ENCODE results near the gene PDE4D.

The PDE4D gene

GRCh38 chr5:58927938-58928337 lies 965.6 kb downstream of the PDE4D start:
- H3K36me3 ChIP-seq, result no peaks in the 10 kb centered on the region
- H3K27me3 ChIP-seq, result no peaks in the 10 kb centered on the region
- no peak overlapping the region for H3K4me3 ChIP-seq
- no peak overlapping the region for H3K27ac ChIP-seq
- no peaks in the 10 kb centered on the region for H3K4me1 ChIP-seq
- no peak overlapping the region for H3K9ac ChIP-seq
- H3K4me2 ChIP-seq, result no peak overlapping the region
- no peaks in the 10 kb centered on the region for H3K9me3 ChIP-seq
- TF ChIP-seq Cebpa-rat (IDR thresholded peaks at IDR 0.05), result no peak
- H4K20me1 ChIP-seq, result no peaks in the 10 kb centered on the region

- Histone ChIP-seq H3K9me3 (no peaks in the 10 kb centered on the region), H3K27ac (no peak overlapping the region), H3K9ac (no peak overlapping the region), H3K27me3 (no peaks in the 10 kb centered on the region), H3K4me3 (no peak overlapping the region), H3K4me1 (no peaks in the 10 kb centered on the region), H3K36me3 (no peaks in the 10 kb centered on the region), H3K4me2 (no peak overlapping the region), H4K20me1 (no peaks in the 10 kb centered on the region)
- TF ChIP-seq Cebpa-rat (IDR thresholded peaks at IDR 0.05), result no peak
Measured at GRCh38 chr5:58927181-58927580, 966.3 kb downstream of the PDE4D start.

DNA sequence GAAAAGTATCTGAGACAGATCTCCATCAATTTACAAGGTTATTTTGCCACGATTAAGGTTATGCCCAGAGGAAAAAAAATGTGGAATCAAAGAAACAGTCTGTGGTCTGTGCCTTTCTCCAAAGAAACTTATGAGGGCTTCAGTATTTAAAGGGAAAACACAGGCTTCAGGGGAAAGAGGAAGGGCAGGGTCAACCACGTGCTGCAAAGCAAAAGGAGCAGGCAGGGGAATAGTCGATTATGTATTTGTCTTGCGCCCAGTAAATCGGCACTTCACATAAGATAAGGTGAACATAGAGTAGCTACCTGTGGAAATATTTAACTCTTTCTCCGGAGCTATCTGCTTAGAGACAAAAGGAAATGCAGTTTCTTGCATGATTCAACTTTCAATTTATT lies 967.0 kb downstream of the PDE4D start:
- Histone ChIP-seq H3K27ac (no peak overlapping the region), H3K36me3 (no peaks in the 10 kb centered on the region), H3K27me3 (no peaks in the 10 kb centered on the region), H3K4me2 (no peak overlapping the region), H3K9me3 (no peaks in the 10 kb centered on the region), H4K20me1 (no peaks in the 10 kb centered on the region), H3K4me3 (no peak overlapping the region), H3K9ac (no peak overlapping the region), H3K4me1 (no peaks in the 10 kb centered on the region)
- TF ChIP-seq Cebpa-rat (IDR thresholded peaks at IDR 0.05), result no peak

DNA sequence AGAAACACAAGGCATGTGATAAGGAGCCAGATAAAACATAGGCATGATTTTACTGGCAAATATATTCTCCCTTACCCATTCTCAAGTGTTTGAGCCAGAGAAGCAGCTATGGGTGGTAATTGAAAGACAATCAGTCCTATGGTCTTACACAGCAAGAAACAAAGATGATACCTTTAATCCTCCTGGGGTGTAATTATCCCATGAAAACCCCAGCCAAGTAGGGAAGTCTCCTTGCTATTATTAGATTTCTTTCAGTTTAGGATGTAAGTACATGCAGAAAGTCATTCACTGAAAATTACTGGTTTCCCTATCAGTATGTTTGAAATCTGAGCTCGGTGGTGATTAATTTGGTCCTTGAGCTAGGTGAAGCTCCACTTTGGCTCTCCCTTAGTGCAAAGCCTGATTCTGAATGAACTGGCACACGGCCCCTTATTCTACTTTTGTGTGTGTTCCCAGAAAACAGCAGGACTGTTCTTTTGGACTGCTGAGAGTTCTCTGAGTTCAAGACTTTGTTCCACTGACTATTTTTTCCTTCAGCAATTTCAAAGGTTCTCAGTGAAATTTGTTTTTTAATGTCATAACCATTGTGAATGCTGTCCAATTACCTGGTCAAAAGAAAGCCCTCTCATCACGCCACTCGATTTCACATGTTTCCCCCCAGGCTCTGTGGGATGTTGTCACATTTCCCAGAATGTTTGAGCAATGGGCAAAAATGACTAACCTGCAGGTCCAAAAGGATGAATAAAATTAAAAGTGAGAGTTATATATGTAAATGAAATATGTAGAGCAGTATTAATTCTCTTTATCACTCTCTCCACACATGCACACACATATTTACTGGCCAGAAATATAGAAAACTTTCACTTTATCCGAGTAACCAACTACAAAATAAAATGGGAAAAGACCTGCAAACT lies 967.6 kb downstream of the PDE4D start:
- Histone ChIP-seq H3K4me3 (no peak overlapping the region), H3K36me3 (no peaks in the 10 kb centered on the region), H3K4me1 (no peaks in the 10 kb centered on the region), H3K27ac (no peak overlapping the region), H4K20me1 (no peaks in the 10 kb centered on the region), H3K27me3 (no peaks in the 10 kb centered on the region), H3K9me3 (no peaks in the 10 kb centered on the region), H3K4me2 (no peak overlapping the region), H3K9ac (no peak overlapping the region)
- no peak for TF ChIP-seq Cebpa-rat (IDR thresholded peaks at IDR 0.05)

DNA sequence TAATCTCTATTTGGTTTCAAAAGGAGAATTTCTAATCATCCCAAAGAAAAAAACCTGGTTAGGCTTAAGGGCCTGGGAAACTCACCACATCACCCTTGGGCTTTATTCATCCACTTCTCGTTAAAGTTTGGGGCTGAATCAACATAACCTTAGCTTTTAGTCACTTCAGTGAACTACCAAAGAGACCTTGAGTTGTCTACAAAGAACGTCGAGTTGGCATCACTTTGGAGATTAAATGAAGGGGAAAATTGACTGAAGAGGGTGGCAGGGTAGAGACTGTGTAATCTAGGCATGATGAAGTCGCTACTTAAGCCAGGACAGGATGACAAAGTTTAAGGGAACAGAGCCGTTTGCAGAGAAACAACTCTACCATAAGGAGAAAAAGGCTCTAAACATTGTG lies 969.2 kb downstream of the PDE4D start:
- Histone ChIP-seq H3K27ac (no peak overlapping the region), H3K27me3 (no peaks in the 10 kb centered on the region), H4K20me1 (no peaks in the 10 kb centered on the region), H3K4me3 (no peak overlapping the region), H3K4me2 (no peak overlapping the region), H3K9ac (no peak overlapping the region), H3K4me1 (no peaks in the 10 kb centered on the region), H3K36me3 (no peaks in the 10 kb centered on the region), H3K9me3 (no peaks in the 10 kb centered on the region)
- no peak for TF ChIP-seq Cebpa-rat (IDR thresholded peaks at IDR 0.05)

- H3K4me2 ChIP-seq, result no peak overlapping the region
Measured at GRCh38 chr5:58923355-58923754, 970.2 kb downstream of the PDE4D start.

DNA sequence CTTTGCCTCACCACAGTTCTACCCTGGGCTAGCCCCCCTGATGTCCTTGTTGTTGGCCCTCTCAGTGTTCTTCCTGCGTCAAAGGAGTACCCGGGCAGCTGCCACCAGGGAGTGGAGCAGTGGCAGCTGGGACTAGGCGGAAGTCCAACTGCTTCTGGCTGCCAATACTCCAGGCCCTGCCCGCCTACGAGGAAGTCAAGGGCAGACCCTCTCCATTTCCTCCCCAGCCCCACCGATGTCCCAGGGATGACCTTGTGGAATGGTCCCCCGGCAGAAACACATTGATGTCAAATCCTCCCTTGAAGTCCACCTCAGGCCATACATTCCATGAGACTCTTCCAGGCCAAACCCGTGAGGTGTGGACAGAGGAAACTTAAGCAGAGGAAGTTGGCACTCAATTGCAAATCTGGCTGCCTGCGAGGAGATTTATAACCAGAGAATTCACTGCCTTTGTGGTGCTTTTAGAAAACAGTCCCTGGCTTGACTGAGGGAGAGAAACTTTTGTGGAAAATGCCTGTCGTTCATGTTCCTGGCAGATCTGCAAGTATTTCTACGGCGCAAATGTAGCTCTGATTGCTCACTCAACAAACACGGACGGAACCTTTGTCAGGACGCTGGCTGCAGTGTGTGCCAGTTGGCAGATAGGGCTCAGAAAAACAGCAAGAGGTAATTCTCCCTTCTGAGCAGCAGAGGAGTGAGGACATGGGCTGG lies 970.9 kb downstream of the PDE4D start:
- Histone ChIP-seq H4K20me1 (no peaks in the 10 kb centered on the region), H3K9ac (no peak overlapping the region), H3K27ac (no peak overlapping the region), H3K27me3 (no peaks in the 10 kb centered on the region), H3K4me1 (no peaks in the 10 kb centered on the region), H3K4me3 (no peak overlapping the region), H3K4me2 (no peak overlapping the region), H3K36me3 (no peaks in the 10 kb centered on the region), H3K9me3 (no peaks in the 10 kb centered on the region)
- no peak for TF ChIP-seq Cebpa-rat (IDR thresholded peaks at IDR 0.05)

More at GRCh38 chr5:58923355-58923754, 970.2 kb downstream of the PDE4D start:
- no peak for TF ChIP-seq Cebpa-rat (IDR thresholded peaks at IDR 0.05)
- Histone ChIP-seq H3K9ac (no peak overlapping the region), H3K27me3 (no peaks in the 10 kb centered on the region), H4K20me1 (no peaks in the 10 kb centered on the region), H3K27ac (no peak overlapping the region), H3K9me3 (no peaks in the 10 kb centered on the region), H3K4me3 (no peak overlapping the region), H3K36me3 (no peaks in the 10 kb centered on the region), H3K4me1 (no peaks in the 10 kb centered on the region)

GRCh38 chr5:58921159-58921558 lies 972.4 kb downstream of the PDE4D start:
- Histone ChIP-seq H3K36me3 (no peaks in the 10 kb centered on the region), H4K20me1 (no peaks in the 10 kb centered on the region), H3K4me1 (no peaks in the 10 kb centered on the region), H3K27ac (no peak overlapping the region), H3K4me3 (no peak overlapping the region), H3K27me3 (no peaks in the 10 kb centered on the region), H3K4me2 (no peak overlapping the region), H3K9ac (no peak overlapping the region), H3K9me3 (no peaks in the 10 kb centered on the region)
- TF ChIP-seq Cebpa-rat (IDR thresholded peaks at IDR 0.05), result no peak

DNA sequence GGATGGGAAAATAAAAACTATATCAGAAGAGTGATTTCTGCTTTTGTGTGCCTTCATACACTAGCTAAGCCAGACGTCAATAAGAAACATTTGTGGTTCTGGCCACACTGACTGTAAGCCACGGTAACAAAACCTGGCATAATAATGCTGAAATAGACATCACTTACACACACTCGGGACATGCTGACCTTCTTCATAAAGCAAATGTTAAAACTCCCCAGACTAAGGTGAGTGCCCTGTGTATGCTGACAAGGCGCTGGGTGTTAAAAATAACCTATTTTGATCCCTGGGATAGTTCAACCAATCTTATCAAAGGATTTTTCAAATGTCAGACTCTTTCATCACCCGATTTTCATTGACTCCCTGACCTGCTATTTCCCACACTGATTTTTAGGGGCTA lies 973.7 kb downstream of the PDE4D start:
- no peak overlapping the region for H3K4me2 ChIP-seq
- no peak for TF ChIP-seq Cebpa-rat (IDR thresholded peaks at IDR 0.05)
- H3K9ac ChIP-seq, result no peak overlapping the region
- no peaks in the 10 kb centered on the region for H3K4me1 ChIP-seq
- no peaks in the 10 kb centered on the region for H3K9me3 ChIP-seq
- H3K36me3 ChIP-seq, result no peaks in the 10 kb centered on the region
- H3K27me3 ChIP-seq, result no peaks in the 10 kb centered on the region
- H4K20me1 ChIP-seq, result no peaks in the 10 kb centered on the region
- H3K4me3 ChIP-seq, result no peak overlapping the region
- H3K27ac ChIP-seq, result no peak overlapping the region
